Nephron progenitor cell (in vitro differentiated cells): ENCODE measurements around the gene PPFIBP2.
A peak's percentile ranks its signal among the peaks of the same experiment; 100 is the strongest.

ENCODE experiments used
- DNase-seq: peaks from one replicate; pipeline ENCODE4 v3.0.0; 2021
- H3K27ac Mint-ChIP-seq: 2 replicates; pipeline ENCODE4 v1.8.0; 2021; ENCODE audit warnings: mild to moderate bottlenecking, moderate library complexity, mixed read lengths
- H3K27me3 Mint-ChIP-seq: 2 replicates; pipeline ENCODE4 v1.8.0; 2021; ENCODE audit warnings: mild to moderate bottlenecking, low read depth, mixed read lengths; ENCODE audit not compliant: poor library complexity
- H3K36me3 Mint-ChIP-seq: 2 replicates; pipeline ENCODE4 v1.8.0; 2021; ENCODE audit warnings: low read depth, mixed read lengths
- H3K4me1 Mint-ChIP-seq: 2 replicates; pipeline ENCODE4 v1.8.0; 2021; ENCODE audit warnings: mixed read lengths
- H3K4me3 Mint-ChIP-seq: 2 replicates; pipeline ENCODE4 v1.8.0; 2021; ENCODE audit warnings: mild to moderate bottlenecking, moderate library complexity, mixed read lengths
- H3K9me3 Mint-ChIP-seq: 2 replicates; pipeline ENCODE4 v1.8.0; 2021; ENCODE audit warnings: mild to moderate bottlenecking, moderate library complexity, mixed read lengths
- CTCF ChIP-seq: fragments of 200-600 bp; sonication (generic); IDR thresholded peaks from 2 replicates; pipeline ENCODE4 v1.5.0; 2021; ENCODE audit warnings: antibody characterized with exemption

The PPFIBP2 gene

DNA sequence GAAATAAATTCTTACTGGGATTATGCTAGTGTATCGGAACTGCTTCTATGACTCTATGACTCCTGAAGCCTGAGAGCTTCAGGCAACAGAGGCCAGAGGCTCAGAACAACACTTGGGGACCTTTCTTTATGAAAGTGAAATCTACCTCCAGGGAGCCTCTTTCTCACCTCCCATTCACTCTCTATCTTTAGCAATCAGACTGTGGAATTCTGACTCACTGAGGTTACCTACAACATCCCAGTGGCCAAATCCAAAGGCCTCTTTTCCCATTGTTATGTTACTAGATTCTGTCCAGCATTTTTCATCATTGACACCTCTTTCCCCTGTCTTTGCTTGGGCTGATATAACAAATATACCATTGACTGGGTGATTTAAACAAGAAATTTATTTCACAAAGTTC lies 173.6 kb downstream of the PPFIBP2 start:
- DNase-seq = no peak
- H3K4me1 Mint-ChIP-seq = peaks cover 19% of the 10 kb centered on the region
- TF ChIP-seq CTCF = no peak
- H3K36me3 Mint-ChIP-seq = no peaks in the 10 kb centered on the region
- no peaks in the 10 kb centered on the region for H3K9me3 Mint-ChIP-seq
- no peaks in the 10 kb centered on the region for H3K27me3 Mint-ChIP-seq
- no peak overlapping the region for H3K4me3 Mint-ChIP-seq
- H3K27ac Mint-ChIP-seq = no peak overlapping the region

GRCh38 chr11:7688238-7688826 lies 174.5 kb downstream of the PPFIBP2 start:
- Mint-ChIP-seq H3K36me3 (no peaks in the 10 kb centered on the region), H3K4me1 (peaks cover 19% of the 10 kb centered on the region), H3K27ac (no peak overlapping the region), H3K27me3 (peaks cover 3% of the 10 kb centered on the region), H3K4me3 (no peak overlapping the region), H3K9me3 (no peaks in the 10 kb centered on the region)
- DNase-seq = peak; percentile 24
- peak; percentile 84 for TF ChIP-seq CTCF

DNA sequence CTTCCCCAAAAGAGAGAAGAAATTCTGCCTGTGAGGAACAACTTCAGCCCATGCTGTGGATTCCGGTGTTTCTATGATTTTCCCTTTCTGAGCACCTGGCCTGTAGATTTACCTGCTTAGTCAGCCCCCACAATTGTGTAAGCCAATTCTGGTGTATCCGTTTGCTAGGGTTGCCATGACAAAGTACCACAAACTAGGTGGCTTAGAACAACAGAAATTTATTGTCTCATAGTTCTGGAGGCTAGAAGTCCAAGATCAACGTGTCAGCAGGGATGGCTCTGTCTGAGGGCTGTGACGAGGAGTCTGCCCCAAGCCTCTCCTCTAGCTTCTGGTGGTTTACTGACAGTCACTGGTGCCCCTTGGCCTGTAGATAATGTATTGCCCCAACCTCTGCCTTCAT lies 175.4 kb downstream of the PPFIBP2 start:
- Mint-ChIP-seq H3K36me3 (no peaks in the 10 kb centered on the region), H3K9me3 (no peaks in the 10 kb centered on the region), H3K27me3 (peaks cover 7% of the 10 kb centered on the region), H3K4me1 (peaks cover 24% of the 10 kb centered on the region), H3K4me3 (no peak overlapping the region), H3K27ac (no peak overlapping the region)
- TF ChIP-seq CTCF = no peak
- DNase-seq = no peak

GRCh38 chr11:7690648-7691047 lies 176.8 kb downstream of the PPFIBP2 start:
- Mint-ChIP-seq H3K4me1 (peaks cover 25% of the 10 kb centered on the region), H3K4me3 (no peak overlapping the region), H3K27me3 (peaks cover 9% of the 10 kb centered on the region), H3K27ac (no peak overlapping the region), H3K36me3 (no peaks in the 10 kb centered on the region), H3K9me3 (no peaks in the 10 kb centered on the region)
- peak; percentile 23 for TF ChIP-seq CTCF
- DNase-seq = no peak

DNA sequence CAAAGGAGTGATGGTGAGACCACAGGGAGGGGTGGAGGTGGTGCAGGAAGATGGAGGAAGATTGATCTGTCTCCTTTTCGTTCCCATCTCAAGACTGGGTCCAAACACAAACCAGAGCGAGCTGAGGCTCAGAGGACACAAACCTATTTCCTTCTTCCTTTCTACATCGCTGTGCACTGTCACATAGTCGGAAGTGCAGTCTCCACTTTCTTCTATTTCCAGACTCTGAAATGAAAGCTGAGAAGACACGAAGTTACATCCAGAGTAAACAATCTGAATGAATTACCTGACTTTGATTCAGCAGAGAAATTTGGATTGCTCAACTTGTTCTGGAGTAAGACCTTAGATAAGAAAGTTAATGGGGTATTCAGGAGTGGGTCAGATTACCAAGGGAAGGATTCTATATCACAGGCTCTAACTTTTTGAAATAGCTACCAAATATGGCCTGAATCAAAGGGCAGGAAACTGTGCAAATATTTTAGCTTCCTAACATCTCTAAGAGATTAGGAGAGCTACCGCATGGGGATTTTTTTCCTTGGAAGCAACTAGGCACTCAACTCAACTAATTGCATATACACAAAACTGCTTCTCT lies 178.1 kb downstream of the PPFIBP2 start:
- DNase-seq = no peak
- Mint-ChIP-seq H3K4me3 (no peak overlapping the region), H3K4me1 (peaks cover 25% of the 10 kb centered on the region), H3K27me3 (peaks cover 9% of the 10 kb centered on the region), H3K27ac (peak overlapping the region; percentile 3), H3K9me3 (no peaks in the 10 kb centered on the region), H3K36me3 (no peaks in the 10 kb centered on the region)
- TF ChIP-seq CTCF = no peak

DNA sequence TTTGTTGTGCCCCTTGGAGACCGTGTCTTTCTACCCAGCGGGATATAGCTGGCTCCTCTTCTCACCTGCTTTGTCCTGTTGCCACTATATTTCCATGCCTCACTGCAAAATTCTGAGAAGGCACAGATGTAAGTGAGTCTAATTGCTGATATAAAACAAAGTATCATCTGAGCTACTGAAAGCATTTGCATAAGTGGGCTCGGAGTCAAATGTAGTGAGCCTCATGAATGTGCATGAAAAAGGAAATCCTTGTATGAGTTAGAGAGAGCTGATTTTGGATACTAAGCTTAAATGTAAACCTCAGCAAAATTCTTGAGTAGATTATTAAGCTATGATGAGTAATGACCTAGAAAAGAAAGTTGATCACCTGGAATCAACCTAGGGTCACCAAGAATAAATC lies 178.6 kb downstream of the PPFIBP2 start:
- no peaks in the 10 kb centered on the region for H3K36me3 Mint-ChIP-seq
- no peaks in the 10 kb centered on the region for H3K9me3 Mint-ChIP-seq
- no peak overlapping the region for H3K4me3 Mint-ChIP-seq
- no peak overlapping the region for H3K27ac Mint-ChIP-seq
- no peak for TF ChIP-seq CTCF
- H3K27me3 Mint-ChIP-seq = peaks cover 13% of the 10 kb centered on the region
- DNase-seq = no peak
- H3K4me1 Mint-ChIP-seq = peaks cover 25% of the 10 kb centered on the region
